HepG2 (cell line): ENCODE data around the gene MPV17L2. TPM values are rescaled to one million over a fixed set of nuclear protein-coding genes. Genes with fewer than 3 reads are reported as not detected.

Experiments
- ERF ChIP-seq: IDR thresholded peaks from 2 replicates; pipeline ENCODE4 v1.6.1; 2018; ENCODE audit warnings: missing biosample characterization, missing genetic modification reagents
- FOSL2 ChIP-seq: sonication (generic); formaldehyde crosslinking; IDR thresholded peaks from 2 replicates; pipeline ENCODE4 v1.4.0; 2020; ENCODE audit warnings: missing genetic modification reagents
- FOXK2 ChIP-seq: fragments of 450-650 bp; IDR thresholded peaks from 2 replicates; pipeline ENCODE4 v1.6.1; 2016
- HDAC1 ChIP-seq: sonication (generic); formaldehyde crosslinking; IDR thresholded peaks from 2 replicates; pipeline ENCODE4 v1.5.1; 2020; ENCODE audit warnings: mild to moderate bottlenecking, missing genetic modification reagents
- HNRNPK ChIP-seq: fragments of 200-400 bp; formaldehyde crosslinking; IDR thresholded peaks from 2 replicates; pipeline ENCODE4 v1.6.1; 2018; ENCODE audit warnings: low read length, low read depth, moderate library complexity, mild to moderate bottlenecking; ENCODE audit not compliant: poor library complexity, severe bottlenecking
- POLR2G ChIP-seq: fragments of 200-400 bp; formaldehyde crosslinking; IDR thresholded peaks from 2 replicates; pipeline ENCODE4 v1.6.1; 2018; ENCODE audit warnings: mild to moderate bottlenecking, low read depth, low read length, moderate library complexity
- REL ChIP-seq: sonication (generic); formaldehyde crosslinking; conservative IDR thresholded peaks from 2 replicates; pipeline ENCODE4 v1.8.0; 2022; ENCODE audit warnings: mild to moderate bottlenecking, missing genetic modification reagents, moderate library complexity
- SNAI1 ChIP-seq: sonication (generic); formaldehyde crosslinking; IDR thresholded peaks from 2 replicates; pipeline ENCODE4 v1.5.0; 2020; ENCODE audit warnings: mild to moderate bottlenecking, missing genetic modification reagents, borderline replicate concordance
- STAG1 ChIP-seq: sonication (generic); formaldehyde crosslinking; IDR thresholded peaks from 2 replicates; pipeline ENCODE4 v1.4.0; 2020; ENCODE audit warnings: missing genetic modification reagents
- TGIF2 ChIP-seq: IDR thresholded peaks from 2 replicates; pipeline ENCODE4 v1.6.1; 2016; ENCODE audit warnings: control low read depth, missing compliant biosample characterization
- XRCC5 ChIP-seq: fragments of 200-400 bp; formaldehyde crosslinking; optimal IDR thresholded peaks from 2 replicates; pipeline ENCODE3; 2017; ENCODE audit warnings: mild to moderate bottlenecking, low read length
- ZBTB1 ChIP-seq: sonication (generic); formaldehyde crosslinking; IDR thresholded peaks from 2 replicates; pipeline ENCODE4 v1.4.0; 2020; ENCODE audit warnings: missing genetic modification reagents, borderline replicate concordance
- ZNF124 ChIP-seq: sonication (generic); formaldehyde crosslinking; IDR thresholded peaks from 2 replicates; pipeline ENCODE4 v1.4.0; 2020; ENCODE audit warnings: missing genetic modification reagents
- ZNF224 ChIP-seq: sonication (generic); formaldehyde crosslinking; IDR thresholded peaks from 2 replicates; pipeline ENCODE4 v1.5.0; 2020; ENCODE audit warnings: mild to moderate bottlenecking, missing genetic modification reagents
- ZNF350 ChIP-seq: sonication (generic); formaldehyde crosslinking; IDR thresholded peaks from 2 replicates; pipeline ENCODE4 v1.4.0; 2020; ENCODE audit warnings: mild to moderate bottlenecking, low read depth, missing genetic modification reagents, borderline replicate concordance
- ZNF441 ChIP-seq: sonication (generic); formaldehyde crosslinking; IDR thresholded peaks from 2 replicates; pipeline ENCODE4 v1.7.0; 2021; ENCODE audit warnings: missing genetic modification reagents, borderline replicate concordance
- ZNF556 ChIP-seq: sonication (generic); formaldehyde crosslinking; IDR thresholded peaks from 2 replicates; pipeline ENCODE4 v1.4.0; 2020; ENCODE audit warnings: mild to moderate bottlenecking, missing genetic modification reagents, borderline replicate concordance
- ZNF607 ChIP-seq: sonication (generic); formaldehyde crosslinking; IDR thresholded peaks from 2 replicates; pipeline ENCODE4 v1.5.1; 2020; ENCODE audit warnings: missing genetic modification reagents, mild to moderate bottlenecking, borderline replicate concordance
- ZNF761 ChIP-seq: sonication (generic); formaldehyde crosslinking; conservative IDR thresholded peaks from 2 replicates; pipeline ENCODE4 v1.4.0; 2020; ENCODE audit warnings: mild to moderate bottlenecking, missing genetic modification reagents
- polyA plus RNA-seq, 8 experiments: library from polyadenylated mRNA; depleted of rRNA in 3 of 8; stranded (reverse) in 7 of 8; unstranded in 1 of 8; fragments of >200 nt; fragmentation: Illumina TruSeq in 4 of 8; extraction: Trizol in 4 of 8; gene quantifications; 2 replicates each; pipeline versions ENCODE4 v1.2.1 to v1.2.3, GENCODE V29; 2011 to 2016; ENCODE audit warnings: low read depth in 4 of 8, missing spikeins in 1 of 8, mixed read lengths in 1 of 8; ENCODE audit not compliant: insufficient read depth in 1 of 8
- total RNA-seq, 5 experiments: library from RNA; depleted of rRNA; stranded (reverse); fragments of >200 nt; fragmentation: Illumina TruSeq; extraction: Trizol; gene quantifications; 2 replicates each; pipeline ENCODE4 v1.2.3, GENCODE V29; 2016; ENCODE audit warnings: low read depth in 1 of 5
- TF ChIP-seq, protein P1 (sequence below): sonication (generic); formaldehyde crosslinking; IDR thresholded peaks from 2 replicates; pipeline ENCODE4 v1.9.0; 2022; ENCODE audit warnings: missing genetic modification reagents, mild to moderate bottlenecking, borderline replicate concordance
- TF ChIP-seq, protein P2 (sequence below): sonication (generic); formaldehyde crosslinking; IDR thresholded peaks from 2 replicates; pipeline ENCODE4 v1.5.0; 2020; ENCODE audit warnings: mild to moderate bottlenecking, missing genetic modification reagents, moderate library complexity
- TF ChIP-seq, protein P3 (sequence below): sonication (generic); formaldehyde crosslinking; IDR thresholded peaks from 2 replicates; pipeline ENCODE4 v1.5.0; 2020; ENCODE audit warnings: mild to moderate bottlenecking, missing genetic modification reagents

MPV17L2 gene
- total and polyA plus RNA-seq, 2 of the 13 experiments (the other 11 are each of a cell fraction or from before 2014, with no cell fraction given), result 13.6 to 16.7 TPM

DNA sequence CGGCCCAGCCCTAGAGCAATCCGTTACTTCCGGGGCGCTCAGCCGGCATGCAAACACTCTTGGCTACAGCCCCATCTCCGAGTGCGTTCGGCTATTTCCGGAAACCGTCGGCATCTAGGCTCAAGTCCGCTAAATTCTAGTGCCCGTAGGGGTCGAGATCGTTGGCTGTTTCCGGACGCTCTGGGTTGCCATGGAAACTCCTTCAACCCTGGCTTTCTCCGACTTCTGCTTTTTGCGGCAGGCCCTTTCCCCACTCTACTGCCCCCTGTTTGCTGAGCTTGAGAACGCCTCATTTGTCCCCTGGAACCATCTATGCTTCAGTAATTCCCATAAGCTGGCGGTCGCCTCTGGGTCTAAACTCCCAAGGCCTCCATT is 40.6 kb upstream of the MPV17L2 start (continued):
- TF ChIP-seq POLR2G (peak; percentile 58; the same call in 1 of the 2 replicates), ZNF761 (CRISPR knock-in tag) (peak; percentile 6; the same call in 1 of the 2 replicates), HNRNPK (no peak), SNAI1 (CRISPR knock-in tag) (no peak), STAG1 (CRISPR knock-in tag) (peak; percentile 31; the same call in 1 of the 2 replicates), TGIF2 (CRISPR knock-in tag) (peak; percentile 26; the same call in 1 of the 2 replicates), ZBTB1 (CRISPR knock-in tag) (no peak), HDAC1 (CRISPR knock-in tag) (no peak; the same call in 1 of the 2 replicates), FOSL2 (CRISPR knock-in tag) (0 out of 2 replicates have a peak, but pooled peaks have one; percentile 10), ZNF556 (CRISPR knock-in tag) (no peak), XRCC5 (peak; percentile 83), ZNF350 (peak; percentile 57; the same call in 1 of the 2 replicates), ZNF224 (0 out of 2 replicates have a peak, but pooled peaks have one; percentile 27), ZNF607 (peak; percentile 20; the same call in 1 of the 2 replicates), ZNF124 (no peak), ZNF441 (CRISPR knock-in tag) (0 out of 2 replicates have a peak, but pooled peaks have one; percentile 6), ERF (CRISPR knock-in tag) (peak; percentile 56; the same call in 1 of the 2 replicates), REL (CRISPR knock-in tag) (no peak), FOXK2 (peak; percentile 53; the same call in 1 of the 2 replicates)
- TF ChIP-seq, protein P1, sequence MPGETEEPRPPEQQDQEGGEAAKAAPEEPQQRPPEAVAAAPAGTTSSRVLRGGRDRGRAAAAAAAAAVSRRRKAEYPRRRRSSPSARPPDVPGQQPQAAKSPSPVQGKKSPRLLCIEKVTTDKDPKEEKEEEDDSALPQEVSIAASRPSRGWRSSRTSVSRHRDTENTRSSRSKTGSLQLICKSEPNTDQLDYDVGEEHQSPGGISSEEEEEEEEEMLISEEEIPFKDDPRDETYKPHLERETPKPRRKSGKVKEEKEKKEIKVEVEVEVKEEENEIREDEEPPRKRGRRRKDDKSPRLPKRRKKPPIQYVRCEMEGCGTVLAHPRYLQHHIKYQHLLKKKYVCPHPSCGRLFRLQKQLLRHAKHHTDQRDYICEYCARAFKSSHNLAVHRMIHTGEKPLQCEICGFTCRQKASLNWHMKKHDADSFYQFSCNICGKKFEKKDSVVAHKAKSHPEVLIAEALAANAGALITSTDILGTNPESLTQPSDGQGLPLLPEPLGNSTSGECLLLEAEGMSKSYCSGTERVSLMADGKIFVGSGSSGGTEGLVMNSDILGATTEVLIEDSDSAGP (CRISPR knock-in tag), result 0 out of 2 replicates have a peak, but pooled peaks have one; percentile 17
- TF ChIP-seq, protein P2, sequence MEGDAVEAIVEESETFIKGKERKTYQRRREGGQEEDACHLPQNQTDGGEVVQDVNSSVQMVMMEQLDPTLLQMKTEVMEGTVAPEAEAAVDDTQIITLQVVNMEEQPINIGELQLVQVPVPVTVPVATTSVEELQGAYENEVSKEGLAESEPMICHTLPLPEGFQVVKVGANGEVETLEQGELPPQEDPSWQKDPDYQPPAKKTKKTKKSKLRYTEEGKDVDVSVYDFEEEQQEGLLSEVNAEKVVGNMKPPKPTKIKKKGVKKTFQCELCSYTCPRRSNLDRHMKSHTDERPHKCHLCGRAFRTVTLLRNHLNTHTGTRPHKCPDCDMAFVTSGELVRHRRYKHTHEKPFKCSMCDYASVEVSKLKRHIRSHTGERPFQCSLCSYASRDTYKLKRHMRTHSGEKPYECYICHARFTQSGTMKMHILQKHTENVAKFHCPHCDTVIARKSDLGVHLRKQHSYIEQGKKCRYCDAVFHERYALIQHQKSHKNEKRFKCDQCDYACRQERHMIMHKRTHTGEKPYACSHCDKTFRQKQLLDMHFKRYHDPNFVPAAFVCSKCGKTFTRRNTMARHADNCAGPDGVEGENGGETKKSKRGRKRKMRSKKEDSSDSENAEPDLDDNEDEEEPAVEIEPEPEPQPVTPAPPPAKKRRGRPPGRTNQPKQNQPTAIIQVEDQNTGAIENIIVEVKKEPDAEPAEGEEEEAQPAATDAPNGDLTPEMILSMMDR (CRISPR knock-in tag), result peak; percentile 78
- TF ChIP-seq, protein P3, sequence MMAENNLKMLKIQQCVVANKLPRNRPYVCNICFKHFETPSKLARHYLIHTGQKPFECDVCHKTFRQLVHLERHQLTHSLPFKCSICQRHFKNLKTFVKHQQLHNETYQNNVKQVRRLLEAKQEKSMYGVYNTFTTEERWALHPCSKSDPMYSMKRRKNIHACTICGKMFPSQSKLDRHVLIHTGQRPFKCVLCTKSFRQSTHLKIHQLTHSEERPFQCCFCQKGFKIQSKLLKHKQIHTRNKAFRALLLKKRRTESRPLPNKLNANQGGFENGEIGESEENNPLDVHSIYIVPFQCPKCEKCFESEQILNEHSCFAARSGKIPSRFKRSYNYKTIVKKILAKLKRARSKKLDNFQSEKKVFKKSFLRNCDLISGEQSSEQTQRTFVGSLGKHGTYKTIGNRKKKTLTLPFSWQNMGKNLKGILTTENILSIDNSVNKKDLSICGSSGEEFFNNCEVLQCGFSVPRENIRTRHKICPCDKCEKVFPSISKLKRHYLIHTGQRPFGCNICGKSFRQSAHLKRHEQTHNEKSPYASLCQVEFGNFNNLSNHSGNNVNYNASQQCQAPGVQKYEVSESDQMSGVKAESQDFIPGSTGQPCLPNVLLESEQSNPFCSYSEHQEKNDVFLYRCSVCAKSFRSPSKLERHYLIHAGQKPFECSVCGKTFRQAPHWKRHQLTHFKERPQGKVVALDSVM, result peak; percentile 6
